ENCODE results near the gene TRIM37.

TRIM37 gene

DNA sequence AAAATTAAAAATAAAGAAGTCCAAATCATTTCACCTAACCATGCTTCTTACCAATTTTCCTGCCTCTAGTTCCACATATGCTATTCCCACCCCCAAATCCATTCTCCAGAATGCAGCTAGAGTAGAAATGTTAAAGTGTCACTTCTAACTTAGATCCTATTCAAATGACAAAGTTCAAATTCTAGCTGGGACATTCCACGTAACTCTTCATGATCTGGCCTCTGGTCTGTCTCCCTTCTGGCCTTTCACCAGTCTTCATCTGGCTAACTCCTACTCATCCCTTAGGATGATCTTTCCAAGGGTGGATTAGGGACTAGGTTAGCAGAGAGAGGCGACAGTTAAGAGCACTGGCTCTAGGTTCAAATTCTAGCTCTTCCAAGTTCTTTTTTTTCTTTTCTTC lies 97.9 kb downstream of the TRIM37 start:
- no peak for DNase-seq (ENCODE audit: low spot score)
- ChIA-PET CTCF (no interaction called here), POLR2A (ENCODE audit: low non-redundant PET) (no interaction called here)
- no peak overlapping the region for H3K27ac ChIP-seq
- no peak for TF ChIP-seq CTCF (conservative IDR thresholded peaks at IDR 0.05; ENCODE audit: low read depth)

DNA sequence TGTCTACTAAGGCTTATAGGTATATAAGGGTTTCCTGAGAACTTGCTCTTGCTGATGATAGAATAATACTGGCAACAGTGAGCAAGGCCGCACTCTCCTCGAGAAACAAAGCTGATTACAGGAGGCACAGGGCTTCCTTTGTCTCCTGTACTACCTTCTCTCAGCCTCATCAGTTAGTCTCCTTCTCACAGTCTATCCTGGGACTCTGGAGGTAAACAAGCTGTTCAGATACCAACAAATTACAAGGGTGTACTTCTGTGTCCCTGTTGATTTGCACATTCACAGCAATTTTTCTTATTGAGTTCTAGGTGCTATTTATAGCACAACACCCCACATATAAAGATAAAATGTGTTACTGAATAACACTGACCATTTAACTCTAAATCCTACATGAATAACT lies 98.7 kb downstream of the TRIM37 start:
- H3K27ac ChIP-seq, result no peak overlapping the region
- ChIA-PET POLR2A (ENCODE audit: low non-redundant PET) (no interaction called here), CTCF (no interaction called here)
- no peak for DNase-seq (ENCODE audit: low spot score)
- TF ChIP-seq CTCF (conservative IDR thresholded peaks at IDR 0.05; ENCODE audit: low read depth), result no peak

DNA sequence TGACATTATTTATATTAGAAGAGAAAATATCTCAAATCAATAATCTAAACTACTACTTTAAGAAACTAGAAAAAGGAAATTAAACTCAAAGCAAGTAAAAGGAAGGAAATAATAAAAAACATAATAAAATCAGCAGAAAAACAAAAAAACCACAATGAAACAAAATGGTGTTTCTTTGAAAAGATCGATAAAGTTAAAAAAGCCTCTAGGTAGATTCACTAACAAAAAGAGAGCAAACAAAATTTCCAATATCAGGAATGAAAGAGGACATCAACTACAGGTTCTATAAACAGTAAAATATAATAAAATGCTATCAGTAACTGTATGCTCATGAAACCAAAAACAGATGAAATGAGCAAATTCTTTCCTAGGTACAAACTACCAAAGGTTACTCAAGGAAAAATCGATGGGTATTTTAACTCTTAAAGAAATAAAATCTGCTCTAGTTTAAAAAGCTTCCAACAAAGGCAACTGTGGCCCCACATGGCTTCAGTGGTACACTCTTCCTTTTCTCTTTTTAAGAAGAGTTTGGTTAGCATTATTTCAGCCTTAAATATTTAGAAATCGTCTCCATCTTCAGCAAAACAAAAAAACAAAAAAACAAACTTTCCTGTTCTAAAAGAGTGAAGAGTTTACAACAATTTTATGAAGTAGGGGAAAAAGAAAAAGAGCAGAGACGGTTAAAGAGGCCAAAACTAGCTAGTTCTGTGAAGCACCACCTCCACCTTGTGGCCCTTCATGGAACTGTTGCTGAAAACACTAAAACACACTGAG lies 102.2 kb downstream of the TRIM37 start:
- CTCF ChIA-PET, result interaction anchor here (0.7 to 4.2 kb wide), 14 partner anchors 92 to 609 kb away, joined by 3 to 35 read pairs (median 4); no protein-coding TSS in a partner anchor
- POLR2A ChIA-PET (ENCODE audit: low non-redundant PET), result no interaction called here
- peak; percentile 42 for DNase-seq (ENCODE audit: low spot score)
- TF ChIP-seq CTCF (conservative IDR thresholded peaks at IDR 0.05; ENCODE audit: low read depth), result peak; percentile 97
- H3K27ac ChIP-seq, result no peak overlapping the region

DNA sequence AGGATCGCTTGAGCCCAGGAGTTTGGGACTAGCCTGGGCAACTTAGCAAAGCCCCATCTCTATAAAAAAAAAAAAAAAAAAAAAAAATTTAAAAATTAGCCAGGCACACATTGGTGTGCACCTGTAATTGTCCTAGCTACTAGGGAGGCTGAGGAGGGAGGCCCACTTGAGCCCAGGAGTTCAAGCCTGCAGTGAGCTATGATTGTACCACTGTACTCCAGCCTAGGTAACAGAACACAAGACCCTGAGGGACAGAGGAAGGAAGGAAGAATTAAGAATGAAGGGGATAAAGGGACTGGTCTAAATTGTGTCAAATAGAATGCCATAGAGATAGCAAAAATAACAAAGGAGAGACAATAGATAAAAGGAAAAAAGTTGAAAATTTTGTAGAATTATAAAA lies 102.8 kb downstream of the TRIM37 start:
- H3K27ac ChIP-seq, result no peak overlapping the region
- POLR2A ChIA-PET (ENCODE audit: low non-redundant PET), result no interaction called here
- DNase-seq (ENCODE audit: low spot score), result no peak
- CTCF ChIA-PET, result interaction anchor here (0.6 to 4.2 kb wide), 5 partner anchors 220 to 485 kb away, joined by 4 to 35 read pairs (median 9); no protein-coding TSS in a partner anchor
- no peak for TF ChIP-seq CTCF (conservative IDR thresholded peaks at IDR 0.05; ENCODE audit: low read depth)

DNA sequence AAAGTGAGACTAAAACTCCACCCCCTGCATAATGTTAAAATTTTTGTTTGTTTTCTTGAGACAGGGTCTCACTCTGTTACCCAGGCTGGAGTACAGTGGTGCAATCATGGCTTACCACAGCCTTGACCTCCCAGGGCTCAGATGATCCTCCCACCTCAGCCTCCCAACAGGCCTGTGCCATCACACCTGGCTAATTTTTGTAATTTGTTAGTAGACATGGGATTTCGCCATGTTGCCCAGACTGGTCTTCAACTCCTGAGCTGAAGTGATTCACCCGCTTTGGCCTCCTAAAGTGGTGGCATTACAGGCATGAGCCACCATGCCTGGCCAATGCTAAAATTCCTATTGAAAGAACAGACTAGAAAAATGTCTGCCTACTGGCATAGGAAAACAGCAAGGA lies 103.8 kb downstream of the TRIM37 start:
- no peak overlapping the region for H3K27ac ChIP-seq
- ChIA-PET CTCF (interaction anchor here (2.4 to 4.2 kb wide), 2 partner anchors 292 to 484 kb away, joined by 9 to 35 read pairs; no protein-coding TSS in a partner anchor), POLR2A (ENCODE audit: low non-redundant PET) (no interaction called here)
- no peak for DNase-seq (ENCODE audit: low spot score)
- TF ChIP-seq CTCF (conservative IDR thresholded peaks at IDR 0.05; ENCODE audit: low read depth), result no peak

DNA sequence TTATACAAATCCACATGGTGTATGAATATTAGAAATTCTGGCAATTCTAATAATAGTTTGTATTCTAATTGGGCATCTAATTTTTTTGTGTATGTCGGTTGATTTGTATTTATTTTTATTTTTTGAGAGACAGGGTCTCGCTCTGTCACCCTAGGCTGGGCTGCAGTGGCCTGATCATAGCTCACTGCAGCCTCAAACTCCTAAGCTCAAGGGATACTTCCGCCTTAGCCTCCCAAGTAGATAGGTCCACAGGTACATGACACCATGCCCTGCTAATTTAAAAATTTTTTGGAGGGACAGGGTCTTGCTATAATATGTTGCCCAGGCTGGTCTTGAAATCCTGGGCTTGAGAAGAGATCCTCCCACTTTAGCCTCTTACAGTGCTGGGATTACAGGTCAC lies 104.6 kb downstream of the TRIM37 start:
- ChIA-PET CTCF (interaction anchor here (4.2 kb wide), 1 partner anchor 291 kb away, joined by 35 read pairs; no protein-coding TSS in a partner anchor), POLR2A (ENCODE audit: low non-redundant PET) (no interaction called here)
- no peak overlapping the region for H3K27ac ChIP-seq
- TF ChIP-seq CTCF (conservative IDR thresholded peaks at IDR 0.05; ENCODE audit: low read depth), result no peak
- DNase-seq (ENCODE audit: low spot score), result no peak
